PC-3 (cell line): ENCODE measurements around the gene C6orf62. TPM values are rescaled to one million over a fixed set of nuclear protein-coding genes. Genes with fewer than 3 reads are reported as not detected.

Experiments used
- ATAC-seq: fragments of 200-7000 bp; cut with Tn5 transposase; 2 replicates; pipeline ENCODE4 v1.9.1; 2020; ENCODE audit warnings: mild to moderate bottlenecking, moderate library complexity
- BruUV-seq: library from RNA; stranded (reverse); fragments of 400-500 nt; replicated peaks from 2 replicates; lab custom pipeline; 2021; lab: Mats Ljungman, UMichigan
- CTCF ChIA-PET: fragments of 300-600 bp; sonication (Branson Sonifier 250); formaldehyde crosslinking; loops from one replicate; lab custom pipeline; 2022; ENCODE audit warnings: antibody characterized with exemption; lab: Charles Lee
- POLR2A ChIA-PET: fragments of 300-600 bp; sonication (Branson Sonifier 250); formaldehyde crosslinking; loops from one replicate; lab custom pipeline; 2022; ENCODE audit warnings: antibody characterized with exemption; ENCODE audit not compliant: unreplicated experiment; lab: Charles Lee
- DNase-seq: peaks from one replicate; pipeline ENCODE4 v3.0.0-alpha.2; 2015
- H2AFZ ChIP-seq: fragments of 300-600 bp; sonication (generic); 2 replicates; pipeline ENCODE4 v1.6.0; 2016; ENCODE audit warnings: antibody characterized with exemption, low read length
- H3F3A ChIP-seq: fragments of 300-600 bp; sonication (generic); one replicate; pipeline ENCODE4 v1.6.0; 2017; ENCODE audit warnings: antibody characterized with exemption, low read length, control low read depth, mild to moderate bottlenecking; ENCODE audit not compliant: unreplicated experiment
- H3K27ac ChIP-seq: fragments of 300-600 bp; sonication (generic); 2 replicates; pipeline ENCODE4 v1.5.1; 2016; ENCODE audit warnings: mild to moderate bottlenecking, low read length
- H3K27me3 ChIP-seq: fragments of 300-600 bp; sonication (generic); 2 replicates; pipeline ENCODE4 v1.6.1; 2016; ENCODE audit warnings: low read length, mixed read lengths
- H3K36me3 ChIP-seq: fragments of 300-600 bp; sonication (generic); 2 replicates; pipeline ENCODE4 v1.6.1; 2016; ENCODE audit warnings: low read depth, mixed run types, low read length, mixed read lengths
- H3K4me1 ChIP-seq: fragments of 300-600 bp; sonication (generic); 2 replicates; pipeline ENCODE4 v1.5.1; 2016; ENCODE audit warnings: low read length; ENCODE audit not compliant: insufficient read depth
- H3K4me2 ChIP-seq: fragments of 300-600 bp; sonication (generic); 2 replicates; pipeline ENCODE4 v1.6.0; 2016; ENCODE audit warnings: low read length
- H3K4me3 ChIP-seq: fragments of 300-600 bp; sonication (generic); 2 replicates; pipeline ENCODE4 v1.5.1; 2016; ENCODE audit warnings: mild to moderate bottlenecking, low read length, mixed read lengths
- H3K79me2 ChIP-seq: fragments of 300-600 bp; sonication (generic); 2 replicates; pipeline ENCODE4 v1.6.1; 2017; ENCODE audit warnings: low read length, mixed read lengths
- H3K9ac ChIP-seq: fragments of 300-600 bp; sonication (generic); 2 replicates; pipeline ENCODE4 v1.6.0; 2016; ENCODE audit warnings: mild to moderate bottlenecking, low read length
- H3K9me2 ChIP-seq: fragments of 300-600 bp; sonication (generic); replicated peaks from 2 replicates; pipeline ENCODE4 v1.6.1; 2016; ENCODE audit warnings: mixed run types, low read length, mixed read lengths
- H3K9me3 ChIP-seq: fragments of 300-600 bp; sonication (generic); 2 replicates; pipeline ENCODE4 v1.6.1; 2016; ENCODE audit warnings: low read length, mixed read lengths
- H4K20me1 ChIP-seq: fragments of 300-600 bp; sonication (generic); 2 replicates; pipeline ENCODE4 v1.6.1; 2016; ENCODE audit warnings: low read length, mixed read lengths
- CTCF ChIP-seq: fragments of 300-600 bp; sonication (generic); conservative IDR thresholded peaks from 2 replicates; pipeline ENCODE4 v1.5.1; 2017; ENCODE audit warnings: antibody characterized with exemption, low read depth, mild to moderate bottlenecking, low read length
- EZH2 ChIP-seq: fragments of 300-600 bp; sonication (generic); IDR thresholded peaks from one replicate; pipeline ENCODE4 v1.6.1; 2017; ENCODE audit warnings: antibody characterized with exemption, mild to moderate bottlenecking, low read length; ENCODE audit not compliant: unreplicated experiment
- EZH2phosphoT487 ChIP-seq: fragments of 300-600 bp; sonication (generic); IDR thresholded peaks from 2 replicates; pipeline ENCODE4 v1.6.1; 2018; ENCODE audit warnings: mild to moderate bottlenecking, antibody characterized with exemption, low read length, borderline replicate concordance
- intact Hi-C: fragments of 100-400 bp; cut with micrococcal nuclease; formaldehyde crosslinking; loops from 2 replicates; pipeline ENCODE4 v1.9.0; 2023
- total RNA-seq: library from RNA; depleted of rRNA; stranded (reverse); fragments of >200 nt; gene quantifications from 2 replicates; pipeline ENCODE4 v1.2.3, GENCODE V29; 2014

Gene C6orf62
- total RNA-seq, 1 experiment from 2014 or later, result 81.8 TPM

DNA sequence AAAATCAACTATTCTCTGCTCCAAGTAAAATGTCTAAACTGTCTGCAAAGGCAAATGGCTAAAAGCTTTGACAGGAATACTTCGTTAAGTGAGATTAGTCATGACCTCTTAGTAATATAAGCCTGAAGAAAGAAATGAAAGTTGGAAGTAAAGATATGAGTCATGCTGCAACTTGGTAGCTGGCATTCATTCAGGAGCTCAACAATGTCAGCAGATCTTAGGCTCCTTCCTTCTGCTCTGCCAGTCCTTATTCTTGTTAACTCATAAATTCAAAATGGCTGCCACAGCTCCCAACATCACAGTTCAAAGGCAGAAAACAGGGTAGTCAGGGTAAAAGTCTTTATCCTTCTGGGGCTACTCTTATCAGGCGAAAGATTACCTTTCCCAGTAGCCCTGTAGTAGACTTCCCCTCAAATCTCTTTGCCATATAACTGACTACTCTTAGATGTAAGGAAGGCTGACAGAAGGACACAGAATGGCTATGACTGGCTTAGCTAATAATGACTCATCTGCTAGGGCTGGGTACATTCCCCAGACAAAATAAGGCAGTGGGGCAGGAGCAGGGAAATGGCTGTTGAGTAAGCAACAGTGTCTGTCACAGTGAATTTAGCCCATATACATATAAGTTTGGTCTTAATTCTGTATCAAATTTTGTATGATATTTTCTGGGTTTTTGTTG is 24.4 kb upstream of the C6orf62 start:
- H3K4me1 ChIP-seq, result peaks cover 24% of the 10 kb centered on the region
- peak overlapping the region; percentile 97 for H3K27ac ChIP-seq
- TSS peak; percentile 87 for BruUV-seq
- peak overlapping the region; percentile 56 for H3K4me3 ChIP-seq
- ChIA-PET CTCF (no interaction called here), POLR2A (interaction anchor here (0.5 to 1.0 kb wide), 4 partner anchors 19 to 1062 kb away, joined by 3 to 6 read pairs (median 4); no protein-coding TSS in a partner anchor)
- H3K27me3 ChIP-seq, result no peaks in the 10 kb centered on the region
- no peaks in the 10 kb centered on the region for H3K9me2 ChIP-seq
- no peaks in the 10 kb centered on the region for H3K79me2 ChIP-seq
- H3K36me3 ChIP-seq, result no peaks in the 10 kb centered on the region
- peak overlapping the region; percentile 77 for H2AFZ ChIP-seq
- peak; percentile 98 for ATAC-seq
- no peaks in the 10 kb centered on the region for H3K9me3 ChIP-seq
- H3K9ac ChIP-seq, result peak overlapping the region; percentile 71
- H4K20me1 ChIP-seq, result no peaks in the 10 kb centered on the region
- H3K4me2 ChIP-seq, result peak overlapping the region; percentile 81
- H3F3A ChIP-seq, result peaks cover 3% of the 10 kb centered on the region
- DNase-seq, result peak; percentile 93
- intact Hi-C loops, result loop anchor here (1.0 kb wide), 1 partner anchor 22 kb away; no protein-coding TSS in a partner anchor
- TF ChIP-seq EZH2 (no peak), CTCF (no peak)

DNA sequence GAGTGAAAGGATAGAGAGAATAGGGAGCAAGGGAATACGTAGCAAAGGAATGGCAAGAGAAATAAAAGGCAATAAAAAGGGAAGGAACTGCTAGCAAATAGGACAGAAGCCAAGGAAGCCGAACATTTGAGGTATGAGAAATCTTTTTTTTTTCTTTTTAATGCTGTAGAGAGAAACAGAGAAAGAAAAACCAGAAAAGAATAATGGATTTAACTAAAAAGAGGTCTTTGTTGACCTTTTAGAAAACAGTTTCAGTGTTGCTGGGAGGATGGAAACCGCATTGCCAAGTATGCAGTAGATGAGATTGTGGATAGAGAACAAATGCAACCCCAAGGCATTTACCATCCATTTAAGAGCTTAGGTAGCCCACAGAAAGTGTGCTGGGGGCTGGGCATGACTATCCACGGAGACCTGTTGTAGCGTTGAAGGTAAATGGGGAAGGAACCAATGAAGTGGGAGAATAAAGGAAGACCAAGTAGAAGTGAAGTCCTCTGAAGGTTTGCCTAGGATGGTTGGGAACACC is 23.3 kb upstream of the C6orf62 start:
- CTCF ChIA-PET, result no interaction called here
- peak overlapping the region; percentile 97 for H3K27ac ChIP-seq
- intact Hi-C loops, result no loop called here

More for the DNA sequence above, 23.3 kb upstream of the C6orf62 start:
- Histone ChIP-seq H3K9ac (0 out of 2 replicates have a peak overlapping the region, but pooled peaks have one; percentile 71), H3K4me1 (peaks cover 24% of the 10 kb centered on the region), H2AFZ (peak overlapping the region; percentile 77), H3K9me2 (no peaks in the 10 kb centered on the region), H3K36me3 (no peaks in the 10 kb centered on the region), H3K4me2 (peak overlapping the region; percentile 81), H3F3A (peaks cover 3% of the 10 kb centered on the region), H3K79me2 (no peaks in the 10 kb centered on the region), H3K9me3 (no peaks in the 10 kb centered on the region), H3K27me3 (no peaks in the 10 kb centered on the region), H3K4me3 (peak overlapping the region; percentile 56), H4K20me1 (no peaks in the 10 kb centered on the region)
- POLR2A ChIA-PET, result no interaction called here
- ATAC-seq (no peak), DNase-seq (no peak)
- TF ChIP-seq EZH2phosphoT487 (no peak), CTCF (no peak), EZH2 (no peak)
- no TSS peak for BruUV-seq
